PC-9 (cell line): ENCODE data around the gene ERI3. TPM values are rescaled to one million over a fixed set of nuclear protein-coding genes. Genes with fewer than 3 reads are reported as not detected.
A peak's percentile ranks its signal among the peaks of the same experiment; 100 is the strongest.

Source experiments
- Bru-seq: library from RNA; stranded (reverse); fragments of 400-500 nt; gene quantifications from one replicate; lab custom pipeline; 2021; lab: Mats Ljungman, UMichigan
- BruChase-seq, 2 experiments: library from RNA; stranded (reverse); fragments of 400-500 nt; gene quantifications; one replicate each; lab custom pipeline; 2021; lab: Mats Ljungman, UMichigan
- BruUV-seq: library from RNA; stranded (reverse); fragments of 400-500 nt; replicated peaks from 2 replicates; lab custom pipeline; 2021; lab: Mats Ljungman, UMichigan
- CTCF ChIA-PET: fragments of 300-600 bp; sonication (Branson Sonifier 250); formaldehyde crosslinking; loops from one replicate; lab custom pipeline; 2022; ENCODE audit warnings: antibody characterized with exemption; lab: Charles Lee
- POLR2A ChIA-PET: fragments of 300-600 bp; sonication (Branson Sonifier 250); formaldehyde crosslinking; loops from one replicate; lab custom pipeline; 2022; ENCODE audit warnings: antibody characterized with exemption; ENCODE audit not compliant: unreplicated experiment; lab: Charles Lee
- DNase-seq, 2 experiments: peaks; one replicate each; pipeline versions ENCODE4 v3.0.0 to v3.0.0-alpha.2; 2015 to 2022; ENCODE audit warnings: mixed read lengths in 1 of 2
- H2AFZ ChIP-seq: fragments of 200-600 bp; sonication (generic); 2 replicates; pipeline ENCODE4 v1.8.1; 2017; ENCODE audit warnings: antibody characterized with exemption
- H3F3A ChIP-seq: fragments of 200-600 bp; sonication (generic); 2 replicates; pipeline ENCODE4 v1.8.1; 2017; ENCODE audit warnings: antibody characterized with exemption, mild to moderate bottlenecking, low read depth; ENCODE audit not compliant: insufficient read depth
- H3K27ac ChIP-seq: fragments of 200-600 bp; sonication (generic); 2 replicates; pipeline ENCODE4 v1.6.1; 2016; ENCODE audit warnings: mixed run types
- H3K27me3 ChIP-seq: fragments of 200-600 bp; sonication (generic); 2 replicates; pipeline ENCODE4 v1.6.1; 2016; ENCODE audit warnings: low read depth, mixed run types; ENCODE audit not compliant: insufficient read depth
- H3K36me3 ChIP-seq: fragments of 200-600 bp; sonication (generic); 2 replicates; pipeline ENCODE4 v1.6.1; 2016; ENCODE audit warnings: low read depth, mixed run types
- H3K4me1 ChIP-seq: fragments of 200-600 bp; sonication (generic); replicated peaks from 2 replicates; pipeline ENCODE4 v1.6.1; 2016; ENCODE audit warnings: mixed run types; ENCODE audit not compliant: insufficient read depth
- H3K4me2 ChIP-seq: fragments of 200-600 bp; sonication (generic); 2 replicates; pipeline ENCODE4 v1.6.1; 2017; ENCODE audit warnings: mixed run types
- H3K4me3 ChIP-seq: fragments of 200-600 bp; sonication (generic); 2 replicates; pipeline ENCODE4 v1.6.1; 2016; ENCODE audit warnings: mixed run types
- H3K79me2 ChIP-seq: fragments of 200-600 bp; sonication (generic); 2 replicates; pipeline ENCODE4 v1.6.1; 2017; ENCODE audit warnings: low read depth, mixed run types
- H3K9me2 ChIP-seq: fragments of 200-600 bp; sonication (generic); 2 replicates; pipeline ENCODE4 v1.8.1; 2017; ENCODE audit warnings: mild to moderate bottlenecking; ENCODE audit not compliant: insufficient read depth
- H3K9me3 ChIP-seq: fragments of 200-600 bp; sonication (generic); 2 replicates; pipeline ENCODE4 v1.8.1; 2016; ENCODE audit warnings: low read depth; ENCODE audit not compliant: insufficient read depth
- H4K20me1 ChIP-seq: fragments of 200-600 bp; sonication (generic); 2 replicates; pipeline ENCODE4 v1.8.1; 2017; ENCODE audit not compliant: insufficient read depth
- EZH2 ChIP-seq: fragments of 200-600 bp; sonication (generic); IDR thresholded peaks from 2 replicates; pipeline ENCODE4 v1.8.0; 2017; ENCODE audit warnings: antibody characterized with exemption, low read depth
- intact Hi-C: fragments of 100-400 bp; cut with micrococcal nuclease; formaldehyde crosslinking; loops from one replicate; pipeline ENCODE4 v1.10.0; 2022; ENCODE audit not compliant: unreplicated experiment
- long read RNA-seq: library from polyadenylated mRNA; stranded (forward); transcript quantifications from one replicate; pipeline ENCODE4 v2.0.0, GENCODE V29; 2022
- total RNA-seq: library from RNA; stranded (reverse); gene quantifications from 2 replicates; pipeline ENCODE4 v1.2.3, GENCODE V29; 2021
- TF ChIP-seq, protein P1 (sequence below): fragments of 200-600 bp; sonication (generic); conservative IDR thresholded peaks from 2 replicates; pipeline ENCODE4 v1.6.1; 2017; ENCODE audit warnings: mixed run types, antibody characterized with exemption, mild to moderate bottlenecking, moderate library complexity

Gene ERI3, protein sequence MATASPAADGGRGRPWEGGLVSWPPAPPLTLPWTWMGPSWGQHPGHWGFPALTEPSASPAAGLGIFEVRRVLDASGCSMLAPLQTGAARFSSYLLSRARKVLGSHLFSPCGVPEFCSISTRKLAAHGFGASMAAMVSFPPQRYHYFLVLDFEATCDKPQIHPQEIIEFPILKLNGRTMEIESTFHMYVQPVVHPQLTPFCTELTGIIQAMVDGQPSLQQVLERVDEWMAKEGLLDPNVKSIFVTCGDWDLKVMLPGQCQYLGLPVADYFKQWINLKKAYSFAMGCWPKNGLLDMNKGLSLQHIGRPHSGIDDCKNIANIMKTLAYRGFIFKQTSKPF
- total RNA-seq (120 and 133 TPM in 2 replicates), Bru-seq, nascent RNA (percentile 85 among the genes with signal in this experiment), BruChase-seq, experiment 1, labeled RNA remaining after a 2-hour chase (percentile 84 among the genes with signal in this experiment), BruChase-seq, experiment 2, labeled RNA remaining after a 6-hour chase (percentile 71 among the genes with signal in this experiment)
- long read RNA-seq, transcript ERI3-201 (9 exons, 1,684 nt), result major isoform, 126 of 446 reads
- long read RNA-seq, partial matches to known transcripts, result 145 of 446 reads
- long read RNA-seq, other reads (novel, unspliced or antisense), result 175 of 446 reads

DNA sequence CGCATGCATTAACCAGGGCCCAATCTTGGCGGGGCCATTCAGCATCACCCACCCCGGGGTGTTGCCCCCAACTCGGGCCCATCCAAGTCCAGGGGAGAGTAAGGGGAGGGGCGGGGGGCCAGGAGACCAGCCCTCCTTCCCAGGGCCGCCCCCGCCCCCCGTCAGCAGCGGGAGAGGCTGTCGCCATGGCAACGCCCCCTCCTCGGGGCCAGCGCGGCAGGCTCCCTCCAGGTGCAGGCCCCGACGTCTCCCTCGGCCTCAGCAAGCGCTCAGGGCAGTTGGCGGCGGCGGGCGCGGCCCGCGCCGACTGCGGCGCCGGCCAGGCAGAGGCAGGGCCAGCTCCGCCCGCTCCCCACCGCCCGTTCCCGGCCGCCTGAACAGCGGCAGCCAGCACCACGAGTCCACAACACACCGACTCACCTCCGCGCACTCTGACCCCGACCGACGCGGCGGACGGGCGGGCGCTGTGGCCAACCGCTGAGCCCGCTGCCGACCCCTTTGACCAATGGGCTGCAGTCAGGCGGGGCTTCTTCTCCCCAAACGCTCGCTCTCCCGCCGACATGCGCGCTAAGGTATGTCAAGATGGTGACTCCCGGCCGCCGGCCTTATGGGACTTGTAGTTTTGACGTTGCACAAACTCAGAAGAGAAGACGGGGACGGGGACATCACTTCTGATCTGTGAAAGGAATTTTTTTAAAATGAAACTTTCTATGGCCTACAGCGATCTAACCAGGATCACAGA, at the start of gene ERI3:
Gene ERI3, minus strand, starts transcription at position 418 of the 742 bp plus-strand sequence. Its CDS starts 231 bp downstream, at position 187.
- DNase-seq, result peak; percentile 92 to 98
- CTCF ChIA-PET, result interaction anchor here (1.0 kb wide), 1 partner anchor 223 kb away, joined by 3 read pairs; no protein-coding TSS in a partner anchor
- H4K20me1 ChIP-seq, result peaks cover 9% of the 10 kb centered on the region
- H3K4me1 ChIP-seq, result peaks cover 26% of the 10 kb centered on the region; the same call in 1 of the 2 replicates
- intact Hi-C loops, result loop anchor here (1.0 kb wide), 1 partner anchor 27 kb away; no protein-coding TSS in a partner anchor
- no TSS peak for BruUV-seq
- no peaks in the 10 kb centered on the region; the same call in 1 of the 2 replicates for H3F3A ChIP-seq
- peak within 1 kb of the TSS; percentile 94 for H2AFZ ChIP-seq
- peak within 1 kb of the TSS; percentile 99 for H3K4me3 ChIP-seq
- no peaks in the 10 kb centered on the region for H3K27me3 ChIP-seq
- POLR2A ChIA-PET, result interaction anchor here (0.6 to 1.0 kb wide), 2 partner anchors 27 to 201 kb away, joined by 4 to 9 read pairs; no protein-coding TSS in a partner anchor
- H3K9me2 ChIP-seq, result no peaks in the 10 kb centered on the region
- H3K27ac ChIP-seq, result 0 out of 2 replicates have a peak within 1 kb of the TSS, but pooled peaks have one; percentile 40
- no peak for TF ChIP-seq EZH2
- TF ChIP-seq, protein P1, sequence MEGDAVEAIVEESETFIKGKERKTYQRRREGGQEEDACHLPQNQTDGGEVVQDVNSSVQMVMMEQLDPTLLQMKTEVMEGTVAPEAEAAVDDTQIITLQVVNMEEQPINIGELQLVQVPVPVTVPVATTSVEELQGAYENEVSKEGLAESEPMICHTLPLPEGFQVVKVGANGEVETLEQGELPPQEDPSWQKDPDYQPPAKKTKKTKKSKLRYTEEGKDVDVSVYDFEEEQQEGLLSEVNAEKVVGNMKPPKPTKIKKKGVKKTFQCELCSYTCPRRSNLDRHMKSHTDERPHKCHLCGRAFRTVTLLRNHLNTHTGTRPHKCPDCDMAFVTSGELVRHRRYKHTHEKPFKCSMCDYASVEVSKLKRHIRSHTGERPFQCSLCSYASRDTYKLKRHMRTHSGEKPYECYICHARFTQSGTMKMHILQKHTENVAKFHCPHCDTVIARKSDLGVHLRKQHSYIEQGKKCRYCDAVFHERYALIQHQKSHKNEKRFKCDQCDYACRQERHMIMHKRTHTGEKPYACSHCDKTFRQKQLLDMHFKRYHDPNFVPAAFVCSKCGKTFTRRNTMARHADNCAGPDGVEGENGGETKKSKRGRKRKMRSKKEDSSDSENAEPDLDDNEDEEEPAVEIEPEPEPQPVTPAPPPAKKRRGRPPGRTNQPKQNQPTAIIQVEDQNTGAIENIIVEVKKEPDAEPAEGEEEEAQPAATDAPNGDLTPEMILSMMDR, result no peak
- peak within 1 kb of the TSS; percentile 99 for H3K4me2 ChIP-seq
- peaks cover 49% of the 10 kb centered on the region for H3K79me2 ChIP-seq
- peaks cover 10% of the 10 kb centered on the region; the same call in 1 of the 2 replicates for H3K36me3 ChIP-seq
- no peaks in the 10 kb centered on the region for H3K9me3 ChIP-seq

DNA sequence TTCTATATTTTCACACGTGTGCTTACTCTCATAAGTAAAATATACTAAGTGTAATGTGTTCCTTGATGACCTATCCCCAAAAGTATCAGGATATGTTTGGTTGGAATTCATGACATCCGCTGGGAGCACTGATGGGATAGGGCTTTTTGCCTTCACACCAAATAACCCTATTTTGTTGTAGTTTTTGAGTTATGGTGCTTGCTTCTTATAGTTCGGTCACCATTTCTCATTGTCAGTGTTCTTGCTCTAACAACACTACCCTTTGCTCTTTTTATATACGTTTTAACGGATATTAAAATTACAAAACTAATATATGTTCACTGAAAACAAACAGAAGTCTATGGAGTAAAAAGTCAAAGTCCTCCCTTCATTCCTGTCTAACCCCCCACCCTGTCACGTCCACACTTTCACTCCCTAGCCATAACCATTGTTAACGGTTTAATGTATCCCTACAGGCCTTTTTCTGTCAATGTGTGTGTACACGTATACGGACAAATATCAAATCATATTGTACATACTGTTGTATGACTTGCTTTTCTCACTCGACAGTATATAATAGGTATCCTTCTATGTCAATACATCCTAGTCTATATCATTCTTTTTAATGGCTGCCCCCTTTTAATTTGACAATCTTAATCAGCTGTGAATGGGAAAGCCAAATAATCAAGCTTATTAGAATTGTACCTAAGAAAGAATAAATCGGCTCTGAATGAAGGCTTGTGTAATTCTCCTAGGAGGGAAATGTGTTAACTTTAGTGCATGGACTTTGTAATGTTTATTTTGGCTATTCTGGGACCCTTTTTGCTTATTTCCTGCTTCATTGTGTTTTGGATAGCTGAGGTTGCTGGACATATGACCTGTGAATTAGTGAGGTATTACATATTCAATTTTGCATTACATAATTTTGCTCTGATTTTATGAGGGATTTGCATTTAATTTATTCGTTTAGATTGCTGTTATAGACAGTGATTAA, 46.5 kb upstream of the ERI3 start:
- Histone ChIP-seq H3K27ac (no peak overlapping the region), H3K4me3 (no peak overlapping the region), H3K9me3 (no peaks in the 10 kb centered on the region), H3K4me2 (no peak overlapping the region), H3K79me2 (no peaks in the 10 kb centered on the region), H3F3A (no peaks in the 10 kb centered on the region), H4K20me1 (no peaks in the 10 kb centered on the region; the same call in 1 of the 2 replicates), H3K9me2 (no peaks in the 10 kb centered on the region), H3K4me1 (no peaks in the 10 kb centered on the region; the same call in 1 of the 2 replicates), H2AFZ (no peak overlapping the region), H3K36me3 (no peaks in the 10 kb centered on the region), H3K27me3 (peaks cover 12% of the 10 kb centered on the region; the same call in 1 of the 2 replicates)
- TF ChIP-seq, protein P1, result no peak
- no peak for TF ChIP-seq EZH2
- POLR2A ChIA-PET, result no interaction called here
- DNase-seq, result no peak
- intact Hi-C loops, result loop anchor here (10.0 kb wide), 1 partner anchor 193 kb away; no protein-coding TSS in a partner anchor
- CTCF ChIA-PET, result interaction anchor here (1.2 kb wide), 1 partner anchor 11 kb away, joined by 4 read pairs; no protein-coding TSS in a partner anchor
- BruUV-seq, result no TSS peak
